Measurements from ENCODE around the gene DAAM2. TPM values are rescaled to one million over a fixed set of nuclear protein-coding genes. Genes with fewer than 3 reads are reported as not detected.

DAAM2 gene
- total and polyA plus RNA-seq, 4 donors: 1.9 to 17.0 (median 4.4) TPM

GRCh38 chr6:39754514-39755115 is 37.6 kb upstream of the DAAM2 start:
- Histone ChIP-seq H3K4me1 (ENCODE audit: control insufficient read depth in 4 of 4, insufficient read depth in 4 of 4, low read length in 3 of 4) (no peaks in the 10 kb centered on the region), H3K4me3 (ENCODE audit: low read depth in 1 of 3, low read length in 3 of 3) (no peak overlapping the region), H3K27ac (ENCODE audit: low read depth in 1 of 2, low read length in 2 of 2) (no peak overlapping the region), H3K36me3 (ENCODE audit: control insufficient read depth in 4 of 4, insufficient read depth in 3 of 4, low read depth in 1 of 4, low read length in 3 of 4) (no peaks in the 10 kb centered on the region), H3K9ac (ENCODE audit: low read depth in 1 of 2, low read length in 2 of 2) (no peak overlapping the region), H3K9me3 (ENCODE audit: control insufficient read depth in 4 of 4, low read length in 3 of 4) (no peaks in the 10 kb centered on the region), H3K27me3 (ENCODE audit: control insufficient read depth in 4 of 4, insufficient read depth in 4 of 4, low read length in 3 of 4) (no peaks in the 10 kb centered on the region)
- WGBS: 80% methylated on average over 5 of the region's 5 CpGs
- no peak for DNase-seq (ENCODE audit: low spot score)
- TF ChIP-seq HNF4G (IDR thresholded peaks at IDR 0.05): no peak

- H3K36me3 ChIP-seq (ENCODE audit: control insufficient read depth in 4 of 4, insufficient read depth in 3 of 4, low read depth in 1 of 4, low read length in 3 of 4): no peaks in the 10 kb centered on the region
- WGBS: 78% methylated on average over 1 of the region's 1 CpG
- H3K27ac ChIP-seq (ENCODE audit: low read depth in 1 of 2, low read length in 2 of 2): no peak overlapping the region
- no peaks in the 10 kb centered on the region for H3K9me3 ChIP-seq (ENCODE audit: control insufficient read depth in 4 of 4, low read length in 3 of 4)
- TF ChIP-seq RXRA (IDR thresholded peaks at IDR 0.05) (no peak), ATF3 (IDR thresholded peaks at IDR 0.05) (no peak), YY1 (IDR thresholded peaks at IDR 0.05) (no peak), MAX (IDR thresholded peaks at IDR 0.05) (no peak), TAF1 (conservative IDR thresholded peaks at IDR 0.05) (no peak)
- no peak overlapping the region for H3K9ac ChIP-seq (ENCODE audit: low read depth in 1 of 2, low read length in 2 of 2)
- H3K4me3 ChIP-seq (ENCODE audit: low read depth in 1 of 3, low read length in 3 of 3): no peak overlapping the region
- no peaks in the 10 kb centered on the region for H3K4me1 ChIP-seq (ENCODE audit: control insufficient read depth in 4 of 4, insufficient read depth in 4 of 4, low read length in 3 of 4)
- no peaks in the 10 kb centered on the region for H3K27me3 ChIP-seq (ENCODE audit: control insufficient read depth in 4 of 4, insufficient read depth in 4 of 4, low read length in 3 of 4)
- no peak for DNase-seq (ENCODE audit: low spot score)
Measured at GRCh38 chr6:39755231-39755630, 36.9 kb upstream of the DAAM2 start.

GRCh38 chr6:39756582-39756981 is 35.6 kb upstream of the DAAM2 start:
- Histone ChIP-seq H3K4me1 (ENCODE audit: control insufficient read depth in 4 of 4, insufficient read depth in 4 of 4, low read length in 3 of 4) (no peaks in the 10 kb centered on the region), H3K9ac (ENCODE audit: low read depth in 1 of 2, low read length in 2 of 2) (no peak overlapping the region), H3K36me3 (ENCODE audit: control insufficient read depth in 4 of 4, insufficient read depth in 3 of 4, low read depth in 1 of 4, low read length in 3 of 4) (no peaks in the 10 kb centered on the region), H3K9me3 (ENCODE audit: control insufficient read depth in 4 of 4, low read length in 3 of 4) (no peaks in the 10 kb centered on the region), H3K27me3 (ENCODE audit: control insufficient read depth in 4 of 4, insufficient read depth in 4 of 4, low read length in 3 of 4) (no peaks in the 10 kb centered on the region), H3K4me3 (ENCODE audit: low read depth in 1 of 3, low read length in 3 of 3) (no peak overlapping the region), H3K27ac (ENCODE audit: low read depth in 1 of 2, low read length in 2 of 2) (no peak overlapping the region)
- no peak for DNase-seq (ENCODE audit: low spot score)
- TF ChIP-seq JUND (IDR thresholded peaks at IDR 0.05) (no peak), ATF3 (IDR thresholded peaks at IDR 0.05) (no peak), NR2F2 (IDR thresholded peaks at IDR 0.05) (no peak), TAF1 (conservative IDR thresholded peaks at IDR 0.05) (no peak), ZBTB33 (IDR thresholded peaks at IDR 0.05) (no peak), EGR1 (IDR thresholded peaks at IDR 0.05; ENCODE audit: low read depth in 2 of 2) (no peak), FOXA2 (IDR thresholded peaks at IDR 0.05) (no peak), HNF4G (IDR thresholded peaks at IDR 0.05) (no peak), RXRA (IDR thresholded peaks at IDR 0.05) (no peak), MAX (IDR thresholded peaks at IDR 0.05) (no peak), RAD21 (IDR thresholded peaks at IDR 0.05) (no peak), HNF4A (conservative IDR thresholded peaks at IDR 0.05) (no peak), GABPA (IDR thresholded peaks at IDR 0.05 in 1 of 2, conservative IDR thresholded peaks at IDR 0.05 in 1 of 2) (no peak), REST (IDR thresholded peaks at IDR 0.05) (no peak), YY1 (IDR thresholded peaks at IDR 0.05) (no peak), SP1 (IDR thresholded peaks at IDR 0.05) (no peak)
- WGBS: 93% methylated on average over 2 of the region's 2 CpGs

Data from liver (tissue), 9 donors.